HG02678 (cell line): ENCODE data around the gene POLR2E.
A peak's percentile ranks its signal among the peaks of the same experiment; 100 is the strongest.

ENCODE experiments used
- ATAC-seq: cut with Tn5 transposase; IDR thresholded peaks from one replicate; pipeline ENCODE4 v1.9.1; 2021; ENCODE audit warnings: mild to moderate bottlenecking, moderate library complexity; ENCODE audit not compliant: unreplicated experiment

The POLR2E gene

DNA sequence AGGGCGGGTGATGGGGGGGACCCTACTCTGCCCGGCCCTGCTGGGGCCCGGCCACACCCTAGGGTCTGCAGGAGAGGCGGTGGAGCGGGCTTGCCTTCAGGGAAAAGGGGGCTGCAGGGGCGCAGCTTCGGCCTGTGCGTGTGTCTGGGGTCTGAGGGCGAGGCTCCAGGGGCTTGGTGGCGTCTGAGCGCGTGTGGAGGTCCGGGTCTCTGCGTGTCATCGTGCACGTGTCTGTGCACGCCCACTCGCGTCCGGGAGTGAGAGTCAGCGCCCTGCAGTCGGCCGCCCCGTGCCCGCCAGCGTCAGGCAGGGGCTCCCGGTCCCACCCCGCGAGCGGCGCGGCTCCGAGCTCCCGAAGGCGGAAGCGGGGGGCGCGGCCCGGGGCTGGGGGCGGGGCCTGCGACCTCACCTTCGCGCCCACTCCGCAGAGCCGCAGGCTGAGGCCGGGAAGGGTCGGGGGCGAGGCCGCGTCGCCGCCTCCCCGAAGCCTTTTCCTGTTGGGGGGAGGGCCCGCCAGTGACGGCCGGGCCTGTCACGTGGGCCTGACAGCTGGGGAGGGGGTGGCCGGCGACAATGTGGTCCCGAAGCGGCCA lies 28.3 kb downstream of the POLR2E start, which contains the start of gene ARHGAP45:
Gene ARHGAP45 (plus strand): TSS at position 420 of the 593 bp plus-strand sequence. CDS start 239 bp downstream, outside the sequence.
- ATAC-seq: peak; percentile 47

DNA sequence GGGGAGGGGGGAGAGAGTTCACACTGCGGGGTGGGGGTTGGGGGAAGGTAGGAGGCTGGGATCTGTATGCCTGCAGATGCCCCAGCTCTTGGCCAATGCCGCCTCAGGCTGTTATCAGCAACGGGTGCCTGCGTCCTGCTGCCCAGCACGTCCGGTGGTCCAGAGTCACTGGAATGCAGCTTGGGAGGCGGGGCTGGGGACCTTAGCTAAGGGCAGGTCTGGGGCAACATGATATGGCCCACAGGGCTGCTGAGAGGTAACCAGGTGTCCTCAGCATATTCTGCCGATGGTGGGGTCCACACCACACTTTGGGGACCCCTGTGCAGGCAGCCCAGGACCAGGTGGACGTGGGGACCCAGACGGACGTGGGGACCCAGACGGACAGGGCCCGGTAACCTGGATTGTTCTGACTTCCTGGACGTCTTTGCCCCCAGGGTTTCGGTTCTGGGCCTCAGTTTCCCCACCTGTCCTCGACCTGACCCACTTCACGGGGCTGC lies 28.9 kb downstream of the POLR2E start:
- ATAC-seq: no peak

DNA sequence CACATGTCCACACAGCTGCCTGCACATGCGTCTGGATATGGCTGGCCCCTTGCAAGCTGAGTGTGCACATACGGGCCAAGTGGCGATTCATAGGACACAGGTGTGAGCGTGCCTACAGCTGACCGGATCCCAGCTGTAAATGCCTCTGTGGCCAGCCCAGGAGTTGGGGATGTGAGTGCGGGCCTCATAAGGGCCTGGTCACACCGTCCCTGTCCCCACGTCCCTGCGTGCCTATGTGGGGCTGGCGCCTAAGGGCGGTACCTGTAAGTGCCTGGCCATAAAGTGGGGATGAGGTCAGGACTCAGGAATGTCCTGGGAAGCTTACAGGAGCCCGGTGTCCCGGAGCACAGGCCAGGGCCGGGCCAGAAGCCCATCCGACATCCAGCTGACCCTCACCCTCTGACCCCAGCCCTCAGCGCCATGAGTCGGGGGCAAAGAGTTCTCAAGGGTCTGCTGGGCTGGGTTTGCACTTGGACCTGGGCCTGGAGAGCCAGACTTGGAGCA lies 29.5 kb downstream of the POLR2E start:
- no peak for ATAC-seq

DNA sequence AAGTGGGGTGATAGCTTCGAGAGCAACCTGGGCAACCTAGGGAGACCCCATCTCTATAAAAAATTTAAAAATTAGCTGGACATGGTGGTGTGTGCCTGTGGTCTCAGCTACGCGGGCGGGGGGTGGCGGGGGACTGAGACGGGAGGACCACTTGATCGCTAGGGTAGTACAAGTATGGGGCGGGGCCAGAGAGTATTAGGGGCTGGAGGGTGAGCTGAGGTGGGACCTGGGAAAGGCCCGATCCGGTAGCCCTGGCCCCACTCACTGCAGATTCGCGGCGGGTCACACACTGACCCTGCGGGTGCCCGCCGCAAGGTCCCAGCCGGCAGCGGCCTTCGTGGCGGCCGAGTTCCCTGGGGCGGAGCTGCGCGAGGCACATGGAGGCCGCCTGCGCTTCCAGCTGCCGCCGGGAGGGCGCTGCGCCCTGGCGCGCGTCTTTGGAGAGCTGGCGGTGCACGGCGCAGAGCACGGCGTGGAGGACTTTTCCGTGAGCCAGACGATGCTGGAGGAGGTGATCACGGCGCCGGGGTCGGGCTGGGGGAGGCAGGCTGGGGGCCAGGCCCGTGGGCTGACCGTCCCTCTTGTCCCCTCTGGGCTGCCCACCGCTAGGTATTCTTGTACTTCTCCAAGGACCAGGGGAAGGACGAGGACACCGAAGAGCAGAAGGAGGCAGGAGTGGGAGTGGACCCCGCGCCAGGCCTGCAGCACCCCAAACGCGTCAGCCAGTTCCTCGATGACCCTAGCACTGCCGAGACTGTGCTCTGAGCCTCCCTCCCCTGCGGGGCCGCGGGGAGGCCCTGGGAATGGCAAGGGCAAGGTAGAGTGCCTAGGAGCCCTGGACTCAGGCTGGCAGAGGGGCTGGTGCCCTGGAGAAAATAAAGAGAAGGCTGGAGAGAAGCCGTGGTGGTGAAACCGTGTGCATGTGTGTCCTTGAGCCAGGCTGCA lies 30.2 kb downstream of the POLR2E start:
- peak; percentile 30 for ATAC-seq

DNA sequence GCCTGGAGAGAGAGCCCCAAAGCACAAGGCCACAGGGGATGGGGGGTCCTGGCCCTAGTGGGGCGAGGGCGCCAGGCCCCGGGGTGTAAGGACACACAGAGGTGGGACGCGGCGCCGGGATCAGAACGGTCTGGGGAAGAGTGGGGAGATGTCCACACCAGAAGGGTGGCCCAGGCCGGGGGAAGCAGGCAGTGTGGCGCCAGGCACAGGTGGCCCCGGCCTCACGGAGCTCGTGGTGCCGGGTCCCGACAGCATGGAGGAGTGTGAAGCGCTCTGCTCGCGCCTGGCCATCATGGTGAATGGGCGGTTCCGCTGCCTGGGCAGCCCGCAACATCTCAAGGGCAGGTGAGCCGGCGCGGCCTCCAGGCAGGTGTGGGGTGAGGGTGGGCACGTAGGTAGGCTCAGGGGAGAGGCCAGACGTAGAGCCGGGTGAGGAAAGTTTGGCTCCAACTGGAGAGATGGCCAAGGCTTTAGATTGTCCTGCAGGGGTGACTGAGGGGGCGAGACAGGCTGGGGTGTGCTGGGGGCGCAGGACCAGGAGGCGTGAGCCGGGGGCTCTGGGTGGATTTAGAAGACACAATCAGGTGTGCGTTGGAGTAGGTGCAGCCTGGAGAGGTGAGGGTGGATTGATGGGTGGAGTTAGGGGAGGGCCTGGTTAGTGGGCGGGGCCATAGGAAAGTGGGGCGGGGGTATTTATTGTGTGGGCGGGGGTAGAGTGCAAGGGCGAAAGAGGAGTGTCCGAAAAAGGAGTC lies 31.1 kb downstream of the POLR2E start:
- no peak for ATAC-seq

DNA sequence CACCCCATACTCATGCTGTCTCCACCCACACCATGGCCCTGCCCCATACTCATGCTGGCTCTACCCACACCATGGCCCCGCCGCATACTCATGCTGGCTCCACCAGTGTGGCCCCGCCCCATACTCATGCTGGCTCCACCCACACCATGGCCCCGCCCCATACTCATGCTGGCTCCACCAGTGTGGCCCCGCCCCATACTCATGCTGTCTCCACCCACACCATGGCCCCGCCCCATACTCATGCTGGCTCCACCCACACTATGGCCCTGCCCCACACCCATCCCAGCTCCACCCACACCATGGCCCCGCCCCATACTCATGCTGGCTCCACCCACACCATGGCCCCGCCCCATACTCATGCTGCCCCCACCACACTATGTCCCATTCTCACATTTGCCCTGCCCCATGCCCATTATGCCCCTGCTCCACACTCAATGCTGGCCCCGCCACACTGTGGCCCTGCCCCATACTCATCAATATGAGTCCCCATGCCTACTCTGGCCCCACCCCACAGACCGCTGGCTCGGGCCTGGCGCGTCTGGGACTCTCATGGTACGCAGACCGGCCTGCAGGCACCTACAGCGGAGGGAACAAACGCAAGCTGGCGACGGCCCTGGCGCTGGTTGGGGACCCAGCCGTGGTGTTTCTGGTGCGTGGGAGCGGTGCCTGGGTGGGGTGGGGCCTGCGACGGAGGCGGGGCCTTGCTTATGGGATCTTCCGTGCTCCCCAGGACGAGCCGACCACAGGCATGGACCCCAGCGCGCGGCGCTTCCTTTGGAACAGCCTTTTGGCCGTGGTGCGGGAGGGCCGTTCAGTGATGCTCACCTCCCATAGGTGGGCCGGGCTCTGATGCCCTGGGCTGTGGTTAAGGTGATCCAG lies 31.9 kb downstream of the POLR2E start:
- ATAC-seq: no peak

DNA sequence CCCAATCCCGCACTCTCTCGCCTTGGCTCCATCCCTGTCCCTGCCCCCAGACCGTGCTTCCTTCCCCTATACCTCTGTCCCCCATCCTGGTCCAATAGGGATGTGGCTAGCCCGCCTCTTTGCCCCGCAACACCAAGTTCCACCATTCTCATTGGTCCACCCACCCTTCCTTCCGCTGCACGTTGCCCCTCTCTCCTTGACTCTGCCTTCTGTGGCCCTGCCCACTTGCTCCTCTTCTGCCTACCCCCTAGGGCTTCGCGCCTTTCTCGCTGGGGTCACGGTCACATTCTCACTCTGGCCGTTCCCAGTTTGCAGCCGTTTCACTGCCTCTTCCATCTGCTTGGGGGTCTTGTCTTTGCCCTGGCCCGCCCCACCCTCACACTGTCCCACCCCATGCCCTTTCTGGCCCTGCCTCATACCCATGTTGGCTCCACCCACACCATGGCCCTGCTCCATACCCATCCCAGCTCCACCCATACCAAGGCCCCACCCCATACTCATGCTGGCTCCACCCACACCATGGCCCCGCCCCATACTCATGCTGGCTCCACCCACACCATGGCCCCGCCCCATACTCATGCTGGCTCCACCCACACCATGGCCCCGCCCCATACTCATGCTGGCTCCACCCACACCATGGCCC lies 32.7 kb downstream of the POLR2E start:
- no peak for ATAC-seq

DNA sequence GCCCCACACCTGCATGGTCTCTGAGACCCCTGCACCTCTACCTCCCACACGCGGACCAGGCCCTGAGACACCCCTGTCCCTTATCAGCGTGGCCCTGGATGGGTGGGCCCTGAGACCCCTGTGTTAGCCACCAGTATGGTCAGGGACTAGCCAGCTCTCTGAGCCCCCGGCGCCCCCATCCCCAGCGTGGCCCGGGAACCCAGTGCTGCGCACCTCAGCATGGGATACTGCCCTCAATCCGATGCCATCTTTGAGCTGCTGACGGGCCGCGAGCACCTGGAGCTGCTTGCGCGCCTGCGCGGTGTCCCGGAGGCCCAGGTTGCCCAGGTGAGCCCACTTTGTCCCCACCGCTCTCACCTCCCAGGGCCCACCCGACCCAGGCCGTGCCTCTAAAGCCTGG lies 33.2 kb downstream of the POLR2E start:
- no peak for ATAC-seq

DNA sequence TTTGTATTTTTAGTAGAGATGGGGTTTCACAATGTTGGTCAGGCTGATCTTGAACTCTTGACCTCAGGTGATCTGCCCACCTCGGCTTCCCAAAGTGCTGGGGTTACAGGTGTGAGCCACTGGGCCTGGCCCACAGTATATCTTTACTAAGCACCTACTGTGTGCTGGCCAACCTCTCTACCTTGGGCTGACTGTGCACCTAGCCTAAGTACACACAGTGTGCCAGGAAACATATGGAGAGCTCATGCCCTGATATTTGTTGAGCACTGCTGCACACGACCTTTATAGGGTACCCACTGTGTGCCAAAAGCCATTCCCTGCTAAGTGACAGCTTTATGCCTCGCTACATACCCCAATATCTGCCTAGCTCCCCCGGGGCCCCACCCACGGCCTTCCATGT lies 34.5 kb downstream of the POLR2E start:
- no peak for ATAC-seq

DNA sequence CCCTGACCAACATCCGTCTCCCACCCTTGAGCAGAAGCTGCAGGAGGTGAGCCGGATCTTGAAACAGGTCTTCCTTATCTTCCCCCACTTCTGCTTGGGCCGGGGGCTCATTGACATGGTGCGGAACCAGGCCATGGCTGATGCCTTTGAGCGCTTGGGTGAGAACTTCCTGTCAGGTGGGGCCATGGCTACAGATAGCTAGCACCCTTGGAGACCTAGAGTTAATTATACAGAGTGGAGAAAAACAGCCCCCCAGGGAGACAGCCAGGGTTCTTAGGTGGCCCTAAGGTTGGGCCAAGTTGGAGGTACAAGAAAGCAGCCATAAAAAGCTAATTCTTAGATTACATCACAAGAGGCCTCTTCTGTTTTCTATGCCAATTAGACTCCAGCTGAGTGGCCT lies 37.1 kb downstream of the POLR2E start:
- no peak for ATAC-seq

DNA sequence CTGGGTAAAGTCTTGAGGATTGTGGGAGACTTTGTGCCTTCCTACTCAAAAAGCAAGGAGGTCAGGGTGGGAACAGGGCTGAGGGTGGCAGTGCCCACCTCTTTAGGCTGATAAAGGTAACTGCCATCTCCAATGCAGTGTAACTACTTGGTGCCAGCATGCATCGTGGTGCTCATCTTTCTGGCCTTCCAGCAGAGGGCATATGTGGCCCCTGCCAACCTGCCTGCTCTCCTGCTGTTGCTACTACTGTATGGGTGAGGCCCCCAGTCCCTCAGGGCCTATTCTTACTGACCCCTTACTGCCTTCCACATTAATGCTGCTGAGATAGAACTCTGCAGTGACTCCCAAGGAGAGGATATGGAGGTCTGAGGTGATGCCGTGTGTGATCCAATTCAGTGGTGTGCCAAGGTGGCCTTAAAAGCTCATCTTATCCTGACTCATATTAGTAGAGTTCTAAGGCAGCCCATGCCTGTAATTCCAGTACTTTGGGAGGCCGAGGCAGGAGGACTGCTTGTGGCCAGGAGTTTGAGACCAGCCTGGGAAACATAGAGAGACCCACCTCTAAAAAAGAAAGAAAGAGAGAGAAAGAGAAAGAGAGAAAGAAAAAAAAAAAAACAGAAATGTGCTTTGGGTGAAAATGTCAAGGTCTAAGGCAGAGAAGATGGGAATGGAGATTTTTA lies 37.9 kb downstream of the POLR2E start:
- no peak for ATAC-seq

DNA sequence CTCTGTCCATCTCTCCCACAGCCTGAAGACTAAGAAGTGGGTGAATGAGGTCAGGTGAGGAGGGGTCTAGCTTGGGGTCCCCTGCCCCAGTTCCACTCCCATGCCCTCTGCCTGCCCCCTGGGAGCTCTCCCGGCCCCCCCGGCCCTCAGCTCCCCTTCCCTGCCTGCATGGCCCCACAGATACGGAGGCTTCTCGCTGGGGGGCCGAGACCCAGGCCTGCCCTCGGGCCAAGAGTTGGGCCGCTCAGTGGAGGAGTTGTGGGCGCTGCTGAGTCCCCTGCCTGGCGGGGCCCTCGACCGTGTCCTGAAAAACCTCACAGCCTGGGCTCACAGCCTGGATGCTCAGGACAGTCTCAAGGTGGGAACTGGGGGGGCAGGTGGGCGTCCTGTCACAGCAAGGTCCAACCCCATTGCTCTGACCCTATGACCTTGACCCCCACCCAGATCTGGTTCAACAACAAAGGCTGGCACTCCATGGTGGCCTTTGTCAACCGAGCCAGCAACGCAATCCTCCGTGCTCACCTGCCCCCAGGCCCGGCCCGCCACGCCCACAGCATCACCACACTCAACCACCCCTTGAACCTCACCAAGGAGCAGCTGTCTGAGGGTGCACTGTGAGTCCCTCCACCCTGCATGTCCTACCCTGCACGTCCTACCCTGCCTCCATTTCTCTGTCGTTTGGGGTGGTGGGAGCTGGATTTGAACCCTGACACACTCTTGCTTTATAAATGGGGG lies 39.1 kb downstream of the POLR2E start:
- ATAC-seq: no peak

DNA sequence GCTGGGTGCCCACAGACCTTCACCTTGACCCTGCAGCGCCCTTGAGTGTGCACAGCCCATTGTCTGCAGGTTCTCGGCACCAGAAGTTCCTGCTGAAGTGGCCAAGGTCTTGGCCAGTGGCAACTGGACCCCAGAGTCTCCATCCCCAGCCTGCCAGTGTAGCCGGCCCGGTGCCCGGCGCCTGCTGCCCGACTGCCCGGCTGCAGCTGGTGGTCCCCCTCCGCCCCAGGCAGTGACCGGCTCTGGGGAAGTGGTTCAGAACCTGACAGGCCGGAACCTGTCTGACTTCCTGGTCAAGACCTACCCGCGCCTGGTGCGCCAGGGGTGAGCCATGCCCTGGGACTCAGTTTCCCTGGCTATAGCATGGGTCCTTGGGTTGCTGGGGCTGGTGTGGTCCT lies 40.1 kb downstream of the POLR2E start:
- no peak for ATAC-seq

DNA sequence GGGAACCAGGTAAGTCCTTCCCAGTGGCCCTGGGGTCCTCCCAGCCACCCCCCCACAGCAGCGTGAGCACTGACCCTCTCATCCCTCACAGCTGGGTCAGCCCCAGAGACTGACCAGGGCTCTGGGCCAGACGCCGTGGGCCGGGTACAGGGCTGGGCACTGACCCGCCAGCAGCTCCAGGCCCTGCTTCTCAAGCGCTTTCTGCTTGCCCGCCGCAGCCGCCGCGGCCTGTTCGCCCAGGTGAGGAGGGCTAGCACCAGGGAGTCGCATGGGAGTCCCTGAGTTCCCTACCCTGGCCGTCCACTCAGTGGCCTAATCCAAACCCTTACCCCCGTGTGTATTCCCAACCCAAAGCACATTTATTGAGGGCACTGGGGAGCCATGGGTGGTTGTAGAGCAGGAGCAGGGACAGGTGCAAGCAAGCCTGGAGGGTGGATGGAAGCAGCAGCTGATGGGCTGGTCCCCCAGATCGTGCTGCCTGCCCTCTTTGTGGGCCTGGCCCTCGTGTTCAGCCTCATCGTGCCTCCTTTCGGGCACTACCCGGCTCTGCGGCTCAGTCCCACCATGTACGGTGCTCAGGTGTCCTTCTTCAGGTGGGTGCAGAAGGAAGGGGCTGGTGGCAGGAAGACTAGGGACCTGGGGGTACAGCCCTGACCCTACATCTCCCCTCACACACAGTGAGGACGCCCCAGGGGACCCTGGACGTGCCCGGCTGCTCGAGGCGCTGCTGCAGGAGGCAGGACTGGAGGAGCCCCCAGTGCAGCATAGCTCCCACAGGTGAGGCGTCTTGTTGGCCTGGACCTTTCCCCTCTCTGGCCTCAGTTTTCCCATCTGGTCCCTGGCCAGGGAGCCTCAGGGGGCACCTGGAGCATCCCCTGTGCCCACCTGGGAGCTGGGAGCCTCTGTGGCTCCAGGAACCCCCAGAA lies 40.8 kb downstream of the POLR2E start:
- ATAC-seq: no peak

DNA sequence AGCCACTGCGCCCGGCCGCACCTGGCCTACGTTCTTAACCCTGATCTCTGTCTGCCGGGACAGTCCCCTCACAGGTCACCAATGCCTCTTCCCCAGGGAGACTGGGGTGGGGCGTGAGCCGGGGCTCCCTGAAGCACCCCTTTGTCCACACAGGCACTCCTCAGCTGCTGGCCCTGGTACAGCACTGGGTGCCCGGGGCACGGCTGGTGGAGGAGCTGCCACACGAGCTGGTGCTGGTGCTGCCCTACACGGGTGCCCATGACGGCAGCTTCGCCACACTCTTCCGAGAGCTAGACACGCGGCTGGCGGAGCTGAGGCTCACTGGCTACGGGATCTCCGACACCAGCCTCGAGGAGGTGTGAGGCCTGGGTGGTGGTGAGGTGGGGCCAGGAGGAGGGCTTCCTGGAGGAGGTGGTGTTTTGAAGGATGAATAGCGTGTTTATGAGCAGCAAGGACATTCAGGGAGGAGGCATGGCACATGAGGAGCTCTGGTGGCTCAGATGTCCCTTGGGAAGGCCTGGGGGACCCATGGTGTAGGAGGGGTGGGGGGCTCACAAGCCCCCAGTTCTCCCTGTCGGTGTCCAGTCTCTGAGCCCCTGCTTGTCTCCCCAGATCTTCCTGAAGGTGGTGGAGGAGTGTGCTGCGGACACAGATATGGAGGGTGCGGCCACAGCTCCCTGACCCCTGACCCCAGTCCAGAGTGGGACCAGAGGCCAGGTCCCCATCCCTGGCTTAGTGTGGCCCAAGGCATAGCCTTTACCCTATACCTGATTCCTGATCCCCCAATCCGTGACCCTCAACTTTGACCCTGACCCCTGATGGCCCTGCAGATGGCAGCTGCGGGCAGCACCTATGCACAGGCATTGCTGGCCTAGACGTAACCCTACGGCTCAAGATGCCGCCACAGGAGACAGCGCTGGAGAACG lies 41.7 kb downstream of the POLR2E start:
- no peak for ATAC-seq

DNA sequence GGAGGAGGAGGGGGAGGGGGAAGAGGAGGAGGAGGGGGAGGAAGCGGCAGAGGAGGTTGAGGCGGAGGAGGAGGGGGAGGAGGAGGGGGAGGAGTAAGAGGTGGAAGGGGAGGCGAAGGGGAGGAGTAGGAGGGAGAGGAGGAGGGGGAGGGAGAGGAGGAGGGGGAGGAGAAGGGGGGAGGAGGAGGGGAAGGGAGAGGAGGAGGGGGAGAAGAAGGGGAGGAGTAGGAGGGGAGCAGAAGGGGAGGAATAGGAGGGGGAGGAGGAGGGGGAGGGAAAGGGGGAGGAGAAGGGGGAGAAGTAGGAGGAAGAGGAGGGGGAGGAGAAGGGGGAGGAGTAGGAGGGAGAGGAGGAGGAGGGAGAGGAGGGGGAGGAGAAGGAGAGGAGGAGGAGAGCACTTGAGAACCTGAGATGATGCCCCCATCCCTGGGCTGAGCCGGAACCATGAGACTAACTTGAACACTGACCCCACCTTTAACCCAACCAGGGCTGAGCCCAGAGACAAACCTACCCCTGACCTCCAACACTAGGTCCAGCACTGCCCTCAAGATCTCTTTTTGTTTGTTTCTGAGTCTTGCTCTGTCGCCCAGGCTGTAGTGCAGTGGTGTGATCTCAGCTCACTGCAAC lies 42.7 kb downstream of the POLR2E start:
- no peak for ATAC-seq
